ENCODE measurements around the gene CLEC10A.
"Not testable (repeated sequence)": the region's sequence is repeated elsewhere in the genome, so short reads cannot be mapped to it uniquely, and the experiment has no call there.

The CLEC10A gene

GRCh38 chr17:7107795-7108559, 27.9 kb upstream of the CLEC10A start:
- no peak for DNase-seq

- DNase-seq, result no peak
Observed at GRCh38 chr17:7107012-7107754, 27.1 kb upstream of the CLEC10A start.

- no peak for DNase-seq
Observed at GRCh38 chr17:7102421-7102820, 22.4 kb upstream of the CLEC10A start.

- no peak for DNase-seq
Observed at GRCh38 chr17:7101531-7101930, 21.5 kb upstream of the CLEC10A start.

- not testable (repeated sequence) for DNase-seq
Observed at GRCh38 chr17:7100641-7101379, 20.8 kb upstream of the CLEC10A start.

- DNase-seq, result no peak
Observed at GRCh38 chr17:7098802-7099459, 18.9 kb upstream of the CLEC10A start.

GRCh38 chr17:7097940-7098339, 17.9 kb upstream of the CLEC10A start:
- no peak for DNase-seq

GRCh38 chr17:7095625-7096024, 15.6 kb upstream of the CLEC10A start:
- no peak for DNase-seq

- DNase-seq, result no peak
Observed at GRCh38 chr17:7094652-7095019, 14.6 kb upstream of the CLEC10A start.

- DNase-seq, result peak in 2 of 5 donors; percentile 12 to 14
Observed at GRCh38 chr17:7091311-7092005, 11.4 kb upstream of the CLEC10A start.

GRCh38 chr17:7089570-7089969, 9.5 kb upstream of the CLEC10A start:
- DNase-seq, result not testable (repeated sequence)

GRCh38 chr17:7088442-7088841, 8.4 kb upstream of the CLEC10A start:
- DNase-seq, result not testable (repeated sequence)

GRCh38 chr17:7084088-7084487, 4.0 kb upstream of the CLEC10A start:
- DNase-seq, result no peak

GRCh38 chr17:7083592-7083991, 3.5 kb upstream of the CLEC10A start:
- DNase-seq, result no peak

- peak in 2 of 5 donors; percentile 2 to 49 for DNase-seq
Observed at GRCh38 chr17:7081341-7082062, 1.5 kb upstream of the CLEC10A start.

- no peak for DNase-seq
Observed at GRCh38 chr17:7080456-7081041, 498 bp upstream of the CLEC10A start.

- no peak for DNase-seq
Observed at GRCh38 chr17:7078711-7079110, 1.3 kb downstream of the CLEC10A start.

- no peak for DNase-seq
Observed at GRCh38 chr17:7077911-7078546, 2.0 kb downstream of the CLEC10A start.

- no peak for DNase-seq
Observed at GRCh38 chr17:7074931-7075330, 5.1 kb downstream of the CLEC10A start.

GRCh38 chr17:7072406-7072805, 7.6 kb downstream of the CLEC10A start:
- DNase-seq, result no peak

- DNase-seq, result no peak
Observed at GRCh38 chr17:7070712-7071111, 9.3 kb downstream of the CLEC10A start.
